Left renal pelvis (tissue), 4 donors: Measurements from ENCODE around the gene ZSWIM7. TPM values are rescaled to one million over a fixed set of nuclear protein-coding genes. Genes with fewer than 3 reads are reported as not detected.
"Not testable (repeated sequence)": the region's sequence is repeated elsewhere in the genome, so short reads cannot be mapped to it uniquely, and the experiment has no call there.

ENCODE experiments used
- DNase-seq, 4 donors: peaks; one replicate each; pipeline ENCODE4 v3.0.0-alpha.2; 2013; ENCODE audit warnings: low read depth in 4 of 4, low spot score in 3 of 4
- polyA plus RNA-seq, 4 donors: library from polyadenylated mRNA; unstranded; fragments of 120-200 nt; gene quantifications; one replicate each; pipeline ENCODE4 v1.2.1, GENCODE V29; 2013; ENCODE audit not compliant: insufficient read length in 4 of 4

Gene ZSWIM7
- polyA plus RNA-seq, 4 donors: 31.6 to 63.5 (median 47.7) TPM

DNA sequence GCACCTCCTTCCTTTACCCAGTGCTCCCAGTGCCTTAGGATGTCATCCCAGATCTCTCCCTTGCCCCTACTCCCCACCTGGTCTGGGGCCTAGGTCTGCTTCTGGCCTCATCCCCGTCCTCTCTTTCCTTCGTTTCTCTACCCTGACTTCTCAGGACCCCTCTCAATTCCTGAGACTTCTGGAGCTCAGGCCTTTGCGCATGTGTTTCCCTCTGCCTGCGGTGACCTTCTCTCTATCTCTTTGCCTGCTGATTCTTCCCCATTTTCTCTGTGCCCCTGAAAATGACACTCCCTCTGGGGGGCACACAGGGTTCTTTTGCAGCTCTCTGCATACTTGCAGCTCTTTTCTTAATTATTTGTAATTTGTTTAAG is 41.0 kb downstream of the ZSWIM7 start:
- no peak for DNase-seq

DNA sequence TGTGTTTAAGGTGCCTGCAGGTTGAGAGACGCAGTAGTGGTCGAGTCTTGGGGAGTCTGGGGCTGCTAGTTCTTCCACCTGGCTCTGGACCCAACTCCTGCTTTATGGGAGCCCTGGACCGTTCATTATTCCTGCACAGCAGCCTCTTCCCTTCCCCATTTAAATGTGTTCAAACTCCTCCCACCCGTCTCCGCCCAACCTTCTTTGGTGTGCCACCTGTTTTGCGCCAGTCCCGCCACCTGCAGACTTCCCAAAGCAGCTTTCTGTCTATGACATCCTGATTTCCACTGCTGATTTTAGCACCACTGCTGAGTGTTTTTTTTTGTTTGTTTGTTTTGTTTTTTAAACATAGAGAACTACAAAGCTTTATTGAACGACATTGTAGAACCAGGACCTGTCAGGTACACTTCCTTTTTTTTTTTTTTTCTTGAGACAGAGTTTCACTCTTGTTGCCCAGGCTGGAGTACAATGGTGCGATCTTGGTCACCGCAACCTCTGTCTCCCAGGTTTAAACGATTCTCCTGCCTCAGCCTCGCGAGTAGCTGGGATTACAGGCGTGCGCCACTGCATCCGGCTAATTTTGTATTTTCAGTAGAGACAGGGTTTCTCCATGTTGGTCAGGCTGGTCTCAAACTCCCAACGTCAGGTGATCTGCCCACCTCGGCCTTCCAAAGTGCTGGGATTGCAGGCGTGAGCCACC is 41.7 kb downstream of the ZSWIM7 start:
- DNase-seq: no peak

DNA sequence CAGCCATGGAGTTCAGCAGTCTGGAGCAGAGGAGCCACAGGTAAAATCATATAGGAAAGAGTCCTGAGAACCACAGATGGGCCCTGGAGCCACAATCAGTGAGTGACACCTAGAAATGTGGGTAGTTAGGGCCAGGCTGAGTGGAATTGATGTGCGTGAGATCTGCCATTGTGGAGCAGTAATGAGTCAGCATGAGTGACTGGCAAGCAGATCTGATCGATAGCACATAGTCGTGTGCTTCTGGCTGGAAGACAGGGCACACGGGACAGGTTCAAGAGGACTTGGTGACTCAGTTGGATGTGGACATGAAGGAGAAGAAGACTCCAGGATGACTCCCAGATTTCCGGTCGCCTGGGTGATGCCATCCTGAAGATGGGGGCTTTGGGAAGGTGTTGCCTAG is 42.3 kb downstream of the ZSWIM7 start:
- no peak for DNase-seq

DNA sequence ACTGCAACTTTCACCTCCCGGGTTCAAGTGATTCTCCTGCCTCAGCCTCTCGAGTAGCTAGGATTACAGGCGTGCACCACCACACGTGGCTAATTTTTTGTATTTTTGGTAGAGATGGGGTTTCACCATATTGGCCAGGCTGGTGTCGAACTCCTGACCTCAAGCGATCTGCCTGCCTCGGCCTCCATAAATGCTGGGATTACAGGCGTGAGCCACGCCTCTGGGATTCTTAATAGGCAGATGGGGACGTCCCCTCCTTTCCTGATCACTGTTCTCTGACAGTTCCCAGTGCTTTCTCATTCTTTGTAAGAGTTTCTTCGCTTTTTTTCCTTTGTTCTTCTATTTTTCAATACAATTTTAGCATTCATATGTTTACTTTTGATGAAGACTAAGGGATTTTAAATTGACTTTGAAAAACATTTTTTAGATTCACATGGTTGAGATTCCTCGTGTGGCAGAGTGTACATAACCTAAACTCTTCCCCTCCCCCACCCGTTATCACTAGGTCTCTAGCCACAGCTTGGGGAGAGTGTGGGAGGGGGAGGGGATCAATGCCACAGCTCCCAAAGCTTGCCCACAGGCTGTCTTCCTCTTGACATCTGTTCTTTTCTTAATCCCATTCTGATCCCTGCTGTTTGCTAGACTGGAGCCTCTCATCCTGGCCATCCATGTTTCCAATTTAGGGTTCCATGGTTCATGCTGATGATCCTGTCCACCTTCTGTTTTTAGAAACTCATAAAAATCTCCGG is 43.5 kb downstream of the ZSWIM7 start:
- DNase-seq: no peak

DNA sequence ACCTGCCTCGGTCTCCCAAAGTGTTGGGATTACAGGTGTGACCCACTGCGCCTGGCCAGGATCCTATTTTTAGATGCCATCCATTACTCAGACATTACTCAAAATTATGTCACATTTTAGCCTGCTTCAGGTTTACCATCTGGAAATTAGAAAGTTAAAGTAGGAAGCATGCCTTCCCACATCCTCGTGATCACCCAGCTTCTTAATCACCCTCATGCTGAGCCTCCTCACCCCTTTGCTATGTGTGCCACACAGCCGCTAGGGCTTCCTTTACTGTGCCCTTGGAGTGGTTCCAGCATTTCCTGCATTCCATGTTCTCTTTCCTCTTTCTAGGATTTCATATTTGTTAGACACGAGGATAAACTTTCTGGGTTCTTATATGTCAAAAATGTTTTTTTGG is 45.3 kb downstream of the ZSWIM7 start:
- DNase-seq: no peak

DNA sequence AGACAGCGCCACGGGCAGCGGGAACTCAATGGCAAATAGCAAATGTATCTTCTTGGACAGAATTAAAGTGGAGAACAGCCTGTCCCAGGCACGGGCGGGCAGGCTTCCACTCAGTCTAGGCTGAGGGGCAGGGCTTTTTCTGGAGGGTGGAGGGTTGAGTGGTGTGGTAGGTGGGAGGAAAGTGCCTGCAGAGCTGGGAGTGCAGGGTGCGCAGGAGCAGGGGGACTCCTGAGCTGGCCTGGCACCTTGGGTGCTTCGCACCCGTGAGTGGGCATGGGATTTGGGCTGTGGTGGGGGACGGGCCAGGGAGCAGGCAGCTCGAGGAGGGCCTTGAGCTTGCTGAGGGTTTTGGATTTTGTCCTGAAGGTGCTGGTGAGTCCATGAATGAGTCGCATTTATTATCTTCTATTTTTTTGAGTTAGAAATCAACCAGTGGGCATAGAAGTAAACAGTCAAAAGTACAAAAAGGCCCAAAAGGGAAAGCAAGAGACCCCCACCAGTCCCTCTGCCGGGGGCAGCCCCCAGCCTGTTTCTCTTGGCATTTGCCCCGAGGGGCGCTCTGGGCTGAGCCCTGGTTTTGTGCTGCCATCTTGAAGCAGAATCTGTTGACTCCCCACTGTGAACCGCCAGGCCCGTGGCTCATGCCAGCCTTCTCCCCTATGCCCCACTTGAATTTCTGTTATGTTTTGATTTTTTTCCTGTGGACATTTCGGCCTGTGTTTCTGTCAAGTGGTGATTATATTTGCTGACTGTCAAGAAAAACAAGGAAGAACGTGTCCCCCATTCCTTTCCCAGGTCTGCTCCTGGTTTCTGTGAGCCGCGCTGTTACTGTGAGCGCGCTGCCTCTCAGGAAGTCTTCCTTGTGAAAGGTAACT is 46.4 kb downstream of the ZSWIM7 start:
- no peak for DNase-seq

DNA sequence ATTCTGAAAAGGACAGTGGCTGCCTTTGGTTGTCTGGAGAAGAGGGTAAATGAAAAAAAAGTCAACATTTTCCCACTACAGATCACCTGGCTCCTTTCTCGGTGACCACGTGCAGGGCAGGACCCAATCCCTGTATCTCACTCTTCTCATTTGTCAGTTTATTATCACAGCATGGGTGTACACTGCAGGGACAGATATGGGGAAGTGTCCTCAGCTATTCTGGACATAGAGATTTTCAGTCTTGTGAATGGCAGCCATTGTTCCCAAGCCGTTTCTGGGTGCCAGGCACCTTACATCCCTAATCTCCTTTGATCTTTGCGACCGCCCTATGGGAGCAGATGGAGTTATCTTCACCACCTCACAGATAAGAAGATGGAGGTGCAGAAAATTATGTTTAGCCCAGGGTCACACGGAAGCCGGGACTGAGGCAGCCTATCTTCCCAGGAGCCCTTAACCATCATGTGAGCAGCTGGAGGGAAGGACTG is 47.4 kb downstream of the ZSWIM7 start:
- DNase-seq: no peak

DNA sequence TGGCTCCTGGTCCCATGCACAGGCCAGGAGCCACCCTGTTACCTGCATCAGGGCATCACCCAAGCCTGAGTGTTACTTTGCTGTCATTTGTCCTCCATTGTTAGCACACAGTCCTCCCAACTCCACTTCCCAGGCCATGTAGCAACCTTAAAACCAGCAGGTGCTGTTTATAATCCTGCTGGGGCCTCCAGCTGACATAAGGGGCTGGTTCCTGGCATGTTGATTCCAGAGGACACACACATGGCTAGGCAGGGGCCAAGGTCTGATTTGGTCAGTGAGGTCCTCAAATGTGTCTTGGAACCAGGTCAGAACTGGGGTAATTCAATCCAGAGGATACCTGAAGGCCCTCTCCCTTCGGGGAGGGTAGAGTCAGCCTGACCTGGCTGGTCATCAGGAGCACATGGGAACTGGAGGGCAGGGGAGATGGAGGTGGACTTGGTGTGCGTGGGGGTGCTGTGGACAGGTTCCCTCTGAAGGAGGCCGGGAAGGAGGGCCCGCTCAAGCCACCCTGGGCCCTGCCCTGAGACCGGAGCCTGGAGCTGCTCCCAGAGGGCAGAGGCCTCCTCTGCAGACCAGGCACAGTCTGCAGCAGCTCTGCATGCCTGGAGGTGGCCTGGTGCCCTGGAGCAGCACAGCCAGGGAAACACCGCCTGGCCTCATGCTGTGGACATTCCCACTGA is 48.0 kb downstream of the ZSWIM7 start:
- DNase-seq: no peak

DNA sequence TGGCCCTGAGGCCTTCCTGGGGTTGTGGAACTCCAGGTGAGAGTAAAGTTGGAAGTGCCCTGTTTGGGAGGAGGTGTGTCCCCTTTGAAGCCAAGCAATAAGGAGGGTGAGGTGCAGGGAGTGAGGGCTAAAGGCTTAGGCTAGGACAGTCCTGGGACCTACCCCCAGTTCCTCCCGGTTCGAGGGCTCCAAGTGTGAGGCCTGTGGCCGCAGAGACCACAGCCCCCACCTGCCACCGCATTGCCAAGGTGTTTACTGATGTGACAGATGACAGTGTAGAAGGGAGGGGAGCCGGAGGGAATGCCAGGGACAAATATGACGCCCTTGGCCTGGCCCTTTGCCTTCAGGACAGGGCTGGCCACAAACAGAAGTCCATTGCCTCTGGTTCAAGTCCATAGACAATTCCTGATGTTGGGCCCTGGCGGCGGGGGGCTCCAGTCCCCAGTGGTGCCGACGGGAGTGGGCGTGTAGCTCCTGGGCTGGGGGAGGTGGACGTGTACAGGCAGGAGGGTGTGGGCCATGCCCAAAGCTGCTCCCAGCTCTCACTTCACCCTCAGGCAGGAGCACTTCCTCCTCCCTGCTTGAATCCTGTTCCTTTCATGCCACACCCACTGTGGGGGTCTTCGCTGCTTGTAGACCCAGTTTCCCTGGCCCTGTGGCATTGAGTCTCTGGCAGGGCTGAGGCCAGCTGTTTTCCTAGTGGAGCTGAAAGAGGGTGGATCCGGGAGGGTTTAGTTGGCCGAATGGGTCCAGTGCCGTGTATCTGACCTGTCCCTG is 51.3 kb downstream of the ZSWIM7 start:
- DNase-seq: no peak

DNA sequence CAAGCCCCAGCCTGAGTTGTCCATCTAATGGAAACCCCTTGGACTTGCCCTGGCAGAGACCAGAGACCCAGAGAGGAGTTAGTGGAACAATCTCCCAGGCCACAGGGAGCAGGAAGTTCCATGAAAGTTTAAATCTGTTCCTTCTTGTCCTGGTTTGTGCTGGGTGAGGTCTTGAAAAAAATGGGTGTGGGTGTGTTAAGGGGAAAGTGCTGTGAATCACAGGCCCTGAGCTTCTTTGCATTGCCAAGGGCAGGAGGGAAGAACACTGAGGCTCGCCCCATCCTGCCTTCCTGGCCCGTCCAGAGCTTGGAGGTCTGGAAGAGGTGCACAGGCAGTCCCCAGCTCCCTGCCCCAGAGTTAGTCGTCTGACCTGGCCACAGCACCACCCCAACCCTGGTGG is 52.2 kb downstream of the ZSWIM7 start:
- DNase-seq: no peak

DNA sequence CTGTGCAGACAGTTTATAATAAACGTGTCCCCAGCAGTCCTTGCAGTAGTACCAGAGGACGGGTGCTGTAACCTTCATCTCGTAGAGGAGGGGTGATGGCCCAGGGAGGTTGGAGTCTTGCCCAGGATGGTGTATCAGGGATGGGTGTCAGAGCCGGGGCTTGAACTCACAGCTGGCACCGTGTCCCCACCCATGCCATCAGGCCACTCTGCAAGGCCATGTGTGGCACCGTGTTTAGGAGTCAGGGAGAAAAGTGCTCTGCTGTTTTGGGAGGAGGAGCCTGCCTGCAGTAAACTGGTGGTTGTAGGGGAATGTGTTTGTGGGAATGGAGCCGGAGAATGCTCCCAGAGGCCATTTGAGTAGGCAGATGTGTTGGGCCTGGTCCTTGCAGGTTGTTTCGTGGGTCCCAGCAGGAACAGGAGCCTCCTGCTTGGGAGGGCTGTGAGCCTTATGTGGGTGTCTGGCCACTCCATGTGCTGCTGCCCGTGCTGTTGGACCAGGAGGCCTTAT is 52.8 kb downstream of the ZSWIM7 start:
- no peak for DNase-seq

DNA sequence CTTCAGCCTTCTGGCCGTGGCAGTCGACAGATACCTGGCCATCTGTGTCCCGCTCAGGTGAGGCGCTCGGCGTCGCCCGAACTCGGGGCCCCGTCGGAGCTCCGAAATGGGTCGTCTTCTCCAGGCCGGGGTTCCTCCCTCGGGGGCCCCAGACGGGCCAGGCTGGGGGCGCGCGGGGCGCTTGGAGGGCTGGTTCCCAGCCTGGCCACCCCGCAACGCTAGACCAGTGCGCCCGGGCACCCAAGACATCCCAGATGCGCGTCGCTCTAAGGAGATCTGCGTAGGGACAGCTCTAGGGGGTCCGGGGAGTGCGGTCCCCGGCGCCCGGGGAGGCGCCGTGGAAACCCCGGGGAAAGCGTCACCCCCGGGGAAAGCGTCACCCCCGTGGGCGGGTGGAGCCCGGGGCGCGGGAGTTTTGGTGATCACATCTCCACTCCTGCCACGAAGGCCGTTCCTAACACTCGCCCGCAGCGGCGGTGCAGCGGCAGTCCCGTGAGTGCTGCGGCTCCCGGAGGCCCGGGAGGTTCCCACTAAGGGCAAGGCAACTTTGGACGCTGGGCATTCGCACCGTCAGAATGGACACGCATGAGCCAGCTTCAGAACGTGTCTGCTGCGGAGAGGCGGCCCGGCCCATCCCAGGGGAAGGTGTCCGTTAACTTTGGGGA is 53.8 kb downstream of the ZSWIM7 start:
- no peak for DNase-seq

DNA sequence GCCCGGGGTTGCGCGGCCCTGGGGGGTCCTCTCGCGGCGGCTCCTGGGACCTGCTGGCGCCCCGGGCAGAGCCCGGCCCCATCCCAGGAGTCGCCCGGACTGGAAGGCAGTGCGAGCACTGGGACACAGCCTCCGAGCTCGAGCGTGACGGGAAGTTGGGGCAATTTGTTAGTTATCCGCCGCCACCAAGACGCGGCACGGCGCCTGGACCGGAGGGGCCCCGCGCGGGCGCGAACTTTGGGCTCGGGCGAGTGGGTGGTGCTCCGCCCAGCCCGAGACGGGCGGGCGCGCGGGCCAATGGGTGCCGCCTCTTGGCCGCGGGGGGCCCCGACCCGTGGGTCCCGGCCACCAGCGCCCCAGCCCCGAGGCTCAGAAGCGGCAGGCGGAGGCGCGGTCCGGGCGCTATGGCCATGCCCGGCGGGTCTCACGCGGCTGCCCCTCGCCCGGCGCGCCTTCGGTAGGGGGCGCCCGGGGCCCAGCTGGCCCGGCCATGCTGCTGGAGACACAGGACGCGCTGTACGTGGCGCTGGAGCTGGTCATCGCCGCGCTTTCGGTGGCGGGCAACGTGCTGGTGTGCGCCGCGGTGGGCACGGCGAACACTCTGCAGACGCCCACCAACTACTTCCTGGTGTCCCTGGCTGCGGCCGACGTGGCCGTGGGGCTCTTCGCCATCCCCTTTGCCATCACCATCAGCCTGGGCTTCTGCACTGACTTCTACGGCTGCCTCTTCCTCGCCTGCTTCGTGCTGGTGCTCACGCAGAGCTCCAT is 54.6 kb downstream of the ZSWIM7 start, which contains the start of gene ADORA2B:
TSS of gene ADORA2B (plus strand) at position 372 of the 768 bp plus-strand sequence. CDS start at position 491, 119 bp downstream.
- DNase-seq: peak in 1 of 4 donors; percentile 52

DNA sequence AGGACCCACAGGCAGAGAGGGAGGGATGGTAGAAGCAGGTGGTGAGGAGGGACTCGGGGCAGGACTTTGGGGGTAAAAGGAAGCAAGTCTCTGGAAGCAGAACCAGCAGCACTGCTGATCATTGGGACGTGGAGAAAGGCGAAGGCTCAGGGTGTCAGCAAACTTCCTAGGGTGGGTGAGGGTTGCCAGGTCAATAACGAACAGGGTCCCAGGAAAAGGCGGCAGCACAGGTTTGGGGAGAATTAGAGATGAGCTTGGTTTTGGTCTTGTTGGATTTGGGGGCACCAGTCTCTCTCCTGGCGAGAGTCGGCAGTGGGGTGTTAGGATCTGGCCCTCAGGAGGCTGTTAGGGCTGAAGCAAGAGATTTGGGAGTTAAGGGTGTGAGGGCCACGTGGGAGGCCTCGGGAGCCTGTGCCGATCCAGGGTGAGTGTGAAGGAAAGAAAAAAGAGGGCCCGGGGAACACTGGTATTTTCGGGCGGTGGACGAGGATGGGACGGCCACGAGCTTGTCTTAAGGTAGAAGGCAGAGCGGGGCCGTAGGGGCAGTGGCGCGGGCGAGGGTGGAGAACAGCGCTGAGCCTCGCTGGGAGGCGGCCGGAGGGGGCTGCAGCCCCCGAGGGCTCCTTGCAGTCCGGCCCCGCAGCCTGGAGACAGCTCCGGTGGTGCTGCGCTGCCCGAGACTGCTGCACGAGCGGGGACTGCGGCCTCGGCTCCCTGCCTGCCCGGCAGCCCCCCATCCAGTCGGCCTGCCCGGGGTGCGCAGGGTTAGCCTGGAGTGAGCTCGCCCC is 55.3 kb downstream of the ZSWIM7 start:
- DNase-seq: no peak

DNA sequence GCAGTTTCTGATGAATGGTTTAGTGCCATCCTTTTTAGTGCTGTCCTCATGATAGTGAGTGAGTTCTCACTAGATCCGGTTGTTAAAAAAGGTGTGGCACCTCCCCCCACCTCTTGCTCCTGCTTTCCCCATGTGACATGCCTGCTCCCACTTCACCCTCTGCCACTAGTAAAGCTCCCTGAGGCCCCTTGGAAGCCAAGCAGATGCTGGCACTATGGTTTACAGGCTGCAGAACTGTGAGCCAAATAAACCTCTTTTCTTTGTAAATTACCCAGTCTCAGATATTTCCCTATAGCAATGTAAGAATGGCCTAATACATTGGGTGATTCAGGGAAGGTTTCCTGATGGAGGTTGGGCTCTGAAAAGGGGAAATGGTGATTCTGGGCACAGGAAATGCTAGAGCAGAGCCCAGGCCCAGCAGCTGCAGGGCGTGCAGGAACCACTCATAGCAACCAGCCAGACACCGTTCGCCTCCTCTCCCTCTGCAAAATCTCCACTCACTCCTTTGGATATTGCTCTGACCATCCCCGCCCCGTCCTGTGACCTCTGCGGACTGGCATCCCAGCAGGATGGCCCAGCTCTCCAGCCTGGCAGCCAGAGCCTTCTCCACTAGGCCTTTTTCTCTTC is 57.2 kb downstream of the ZSWIM7 start:
- no peak for DNase-seq

DNA sequence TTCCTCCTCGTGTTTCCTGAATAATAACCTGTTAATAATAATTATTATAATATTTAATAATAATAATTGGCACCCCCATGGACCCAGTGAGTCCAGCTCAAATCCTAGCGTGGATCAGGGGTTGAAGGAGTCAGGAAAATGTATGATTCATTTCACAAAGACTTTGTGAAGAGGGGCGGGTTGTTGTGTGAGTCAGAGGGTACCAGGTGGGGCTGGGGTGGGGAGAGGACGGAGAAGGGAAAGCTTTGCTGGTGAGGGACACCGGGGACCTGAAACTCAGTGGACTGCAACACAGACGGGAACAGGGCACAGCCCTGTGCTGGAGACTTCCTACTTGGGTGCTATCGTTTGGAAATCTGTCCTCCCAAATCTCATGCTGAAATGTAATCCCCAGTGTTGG is 57.7 kb downstream of the ZSWIM7 start:
- DNase-seq: no peak

DNA sequence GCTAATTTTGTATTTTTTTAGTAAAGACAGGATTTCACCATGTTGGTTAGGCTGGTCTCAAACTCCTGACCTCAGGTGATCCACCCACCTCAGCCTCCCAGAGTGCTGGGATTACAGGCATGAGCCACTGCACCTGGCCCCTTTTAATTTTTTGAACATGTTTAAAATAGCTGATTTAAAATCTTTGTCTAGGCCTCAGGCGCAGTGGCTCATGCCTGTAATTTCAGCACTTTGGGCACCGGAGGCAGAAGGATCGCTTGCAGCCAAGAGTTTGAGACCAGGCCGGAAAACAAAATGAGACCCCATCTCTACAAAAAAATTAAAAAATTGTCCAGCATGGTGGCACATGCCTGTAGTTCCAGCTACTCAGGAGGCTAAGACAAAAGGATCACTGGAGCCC is 63.0 kb downstream of the ZSWIM7 start:
- not testable (repeated sequence) for DNase-seq
